ENCODE results near the gene KIR2DL4.
"Not testable (repeated sequence)": the region's sequence is repeated elsewhere in the genome, so short reads cannot be mapped to it uniquely, and the experiment has no call there.

DNA sequence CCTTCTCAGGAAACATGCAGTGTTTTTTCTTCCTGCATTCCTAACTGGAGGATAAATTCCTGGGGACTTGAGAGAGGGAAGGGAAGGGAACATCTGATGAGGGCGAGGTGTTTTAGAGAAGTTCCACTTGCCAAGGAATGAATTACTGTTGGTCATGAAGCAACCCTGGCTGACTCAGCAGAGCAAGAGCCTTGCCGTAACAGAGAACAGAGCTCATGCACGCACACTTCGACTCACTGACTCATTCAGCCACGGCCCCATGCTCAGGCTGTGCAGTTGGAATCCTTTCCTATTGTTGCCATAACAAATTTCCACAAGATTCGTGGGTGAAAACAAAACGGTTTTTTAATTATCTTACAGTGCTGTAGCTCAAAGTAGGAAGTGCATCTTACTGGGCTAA, 21.9 kb downstream of the KIR2DL4 start:
- TF ChIP-seq POLR2A, EP300 (IDR thresholded peaks at IDR 0.05): not testable (repeated sequence)
- TF ChIP-seq, protein P1, sequence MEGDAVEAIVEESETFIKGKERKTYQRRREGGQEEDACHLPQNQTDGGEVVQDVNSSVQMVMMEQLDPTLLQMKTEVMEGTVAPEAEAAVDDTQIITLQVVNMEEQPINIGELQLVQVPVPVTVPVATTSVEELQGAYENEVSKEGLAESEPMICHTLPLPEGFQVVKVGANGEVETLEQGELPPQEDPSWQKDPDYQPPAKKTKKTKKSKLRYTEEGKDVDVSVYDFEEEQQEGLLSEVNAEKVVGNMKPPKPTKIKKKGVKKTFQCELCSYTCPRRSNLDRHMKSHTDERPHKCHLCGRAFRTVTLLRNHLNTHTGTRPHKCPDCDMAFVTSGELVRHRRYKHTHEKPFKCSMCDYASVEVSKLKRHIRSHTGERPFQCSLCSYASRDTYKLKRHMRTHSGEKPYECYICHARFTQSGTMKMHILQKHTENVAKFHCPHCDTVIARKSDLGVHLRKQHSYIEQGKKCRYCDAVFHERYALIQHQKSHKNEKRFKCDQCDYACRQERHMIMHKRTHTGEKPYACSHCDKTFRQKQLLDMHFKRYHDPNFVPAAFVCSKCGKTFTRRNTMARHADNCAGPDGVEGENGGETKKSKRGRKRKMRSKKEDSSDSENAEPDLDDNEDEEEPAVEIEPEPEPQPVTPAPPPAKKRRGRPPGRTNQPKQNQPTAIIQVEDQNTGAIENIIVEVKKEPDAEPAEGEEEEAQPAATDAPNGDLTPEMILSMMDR (IDR thresholded peaks at IDR 0.05), result not testable (repeated sequence)
